Calu3 (cell line): ENCODE data around the gene FAM193A. TPM values are rescaled to one million over a fixed set of nuclear protein-coding genes. Genes with fewer than 3 reads are reported as not detected.

Source experiments
- BruUV-seq: library from RNA; stranded (reverse); fragments of 400-500 nt; replicated peaks from 2 replicates; lab custom pipeline; 2021; lab: Mats Ljungman, UMichigan
- CTCF ChIA-PET: fragments of 300-600 bp; sonication (Branson Sonifier 250); formaldehyde crosslinking; loops from one replicate; lab custom pipeline; 2022; ENCODE audit warnings: antibody characterized with exemption; lab: Charles Lee
- DNase-seq: peaks from one replicate; pipeline ENCODE4 v3.0.0; 2022
- H3K27ac Mint-ChIP-seq: one replicate; pipeline ENCODE4 v1.8.0; 2022; ENCODE audit warnings: mixed read lengths; ENCODE audit not compliant: unreplicated experiment
- H3K27me3 Mint-ChIP-seq: one replicate; pipeline ENCODE4 v1.8.0; 2022; ENCODE audit warnings: mixed read lengths; ENCODE audit not compliant: unreplicated experiment
- H3K36me3 Mint-ChIP-seq: one replicate; pipeline ENCODE4 v1.8.0; 2022; ENCODE audit warnings: mild to moderate bottlenecking, moderate library complexity, mixed read lengths; ENCODE audit not compliant: insufficient read depth, unreplicated experiment
- H3K4me1 Mint-ChIP-seq: one replicate; pipeline ENCODE4 v1.8.0; 2022; ENCODE audit warnings: mild to moderate bottlenecking, low read depth, mixed read lengths; ENCODE audit not compliant: unreplicated experiment
- H3K4me3 Mint-ChIP-seq: one replicate; pipeline ENCODE4 v1.8.0; 2022; ENCODE audit warnings: mild to moderate bottlenecking, low read depth, moderate library complexity, mixed read lengths; ENCODE audit not compliant: unreplicated experiment
- H3K9me3 Mint-ChIP-seq: one replicate; pipeline ENCODE4 v1.8.0; 2022; ENCODE audit warnings: low read depth, mixed read lengths; ENCODE audit not compliant: unreplicated experiment
- CTCF ChIP-seq: fragments of 200-600 bp; IDR thresholded peaks from one replicate; pipeline ENCODE4 v1.8.0; 2022; ENCODE audit warnings: antibody characterized with exemption; ENCODE audit not compliant: unreplicated experiment
- intact Hi-C: fragments of 100-400 bp; cut with micrococcal nuclease; formaldehyde crosslinking; loops from one replicate; pipeline ENCODE4 v1.10.0; 2022; ENCODE audit not compliant: unreplicated experiment
- total RNA-seq: library from RNA; stranded (reverse); gene quantifications from 2 replicates; pipeline ENCODE4 v1.2.3, GENCODE V29; 2022

FAM193A gene
- total RNA-seq, 1 experiment from 2014 or later = 20.0 TPM

GRCh38 chr4:2583517-2583916, 47.1 kb downstream of the FAM193A start:
- Mint-ChIP-seq H3K27me3 (no peaks in the 10 kb centered on the region), H3K4me3 (no peak overlapping the region), H3K9me3 (no peaks in the 10 kb centered on the region), H3K4me1 (peaks cover 28% of the 10 kb centered on the region), H3K36me3 (no peaks in the 10 kb centered on the region), H3K27ac (no peak overlapping the region)
- BruUV-seq = no TSS peak
- DNase-seq = no peak
- CTCF ChIA-PET = no interaction called here
- TF ChIP-seq CTCF = no peak
- intact Hi-C loops = no loop called here

GRCh38 chr4:2586502-2586901, 50.1 kb downstream of the FAM193A start:
- CTCF ChIA-PET = no interaction called here

GRCh38 chr4:2587213-2587823, 50.9 kb downstream of the FAM193A start:
- Mint-ChIP-seq H3K9me3 (no peaks in the 10 kb centered on the region), H3K27me3 (no peaks in the 10 kb centered on the region), H3K27ac (no peak overlapping the region), H3K4me3 (no peak overlapping the region), H3K36me3 (no peaks in the 10 kb centered on the region), H3K4me1 (peaks cover 32% of the 10 kb centered on the region)
- no peak for TF ChIP-seq CTCF
- intact Hi-C loops = no loop called here
- DNase-seq = no peak
- no TSS peak for BruUV-seq
- CTCF ChIA-PET = no interaction called here

More at GRCh38 chr4:2586502-2586901, 50.1 kb downstream of the FAM193A start:
- no peak overlapping the region for H3K27ac Mint-ChIP-seq
- H3K36me3 Mint-ChIP-seq = no peaks in the 10 kb centered on the region
- peaks cover 36% of the 10 kb centered on the region for H3K4me1 Mint-ChIP-seq
- intact Hi-C loops = no loop called here
- TF ChIP-seq CTCF = no peak
- no peaks in the 10 kb centered on the region for H3K27me3 Mint-ChIP-seq
- no peak overlapping the region for H3K4me3 Mint-ChIP-seq
- no TSS peak for BruUV-seq
- DNase-seq = no peak
- no peaks in the 10 kb centered on the region for H3K9me3 Mint-ChIP-seq

GRCh38 chr4:2588259-2588658, 51.8 kb downstream of the FAM193A start:
- no peaks in the 10 kb centered on the region for H3K27me3 Mint-ChIP-seq
- peaks cover 22% of the 10 kb centered on the region for H3K4me1 Mint-ChIP-seq
- no peak overlapping the region for H3K4me3 Mint-ChIP-seq
- no peaks in the 10 kb centered on the region for H3K9me3 Mint-ChIP-seq
- TF ChIP-seq CTCF = no peak
- BruUV-seq = no TSS peak
- no peaks in the 10 kb centered on the region for H3K36me3 Mint-ChIP-seq
- no peak for DNase-seq
- CTCF ChIA-PET = no interaction called here
- no peak overlapping the region for H3K27ac Mint-ChIP-seq
- intact Hi-C loops = no loop called here
